Measurements from ENCODE around the gene ZCCHC2. TPM values are rescaled to one million over a fixed set of nuclear protein-coding genes. Genes with fewer than 3 reads are reported as not detected.

Gene ZCCHC2
- total and polyA plus RNA-seq, 2 of the 13 experiments (the other 11 are each of a cell fraction or from before 2014, with no cell fraction given) = 62.5 to 76.1 TPM

- Histone ChIP-seq H3K27ac (ENCODE audit: extremely low read length, insufficient read depth, low read length) (no peak overlapping the region), H3K4me1 (ENCODE audit: insufficient read depth, low read length) (no peaks in the 10 kb centered on the region), H4K20me1 (ENCODE audit: insufficient read depth, low read length) (no peaks in the 10 kb centered on the region; the same call in 1 of the 2 replicates), H3K4me3 (replicated peaks in 1 of 3; ENCODE audit: insufficient read depth in 1 of 3, low read depth in 2 of 3, low read length in 3 of 3) (no peak overlapping the region), H3K4me2 (ENCODE audit: low read depth, low read length) (no peak overlapping the region), H3K36me3 (replicated peaks in 1 of 2; ENCODE audit: control insufficient read depth in 1 of 2, insufficient read depth in 2 of 2, low read length in 2 of 2) (peaks cover 28 to 83% of the 10 kb centered on the region in 2 experiments), H3K27me3 (ENCODE audit: control insufficient read depth in 1 of 2, insufficient read depth in 2 of 2, low read length in 2 of 2) (no peaks in the 10 kb centered on the region), H3K9me3 (ENCODE audit: low read length) (no peaks in the 10 kb centered on the region), H2AFZ (ENCODE audit: low read length) (no peak overlapping the region), H3K9ac (ENCODE audit: insufficient read depth, low read depth, low read length) (no peak overlapping the region), H3K79me2 (ENCODE audit: insufficient read depth, low read length) (peaks cover 4% of the 10 kb centered on the region)
- BruUV-seq (replicated peaks) = no TSS peak
- ChIA-PET CTCF (ENCODE audit: low intra/inter-chr PET ratio, low total read pairs) (no interaction called here), POLR2A (no interaction called here)
- FAIRE-seq (no peak), ATAC-seq (no peak; the same call in 1 of the 3 replicates), DNase-seq (ENCODE audit: low spot score) (no peak)
- in situ Hi-C loops (cut with HindIII; ENCODE audit: extremely low pct_ligation_motif_present, low pct_unique_long_range_greater_than_20kb) = no loop called here
- TF ChIP-seq YEATS4 (CRISPR knock-in tag; IDR thresholded peaks at IDR 0.05; ENCODE audit: borderline replicate concordance) (no peak), KDM2A (CRISPR knock-in tag; IDR thresholded peaks at IDR 0.05; ENCODE audit: borderline replicate concordance, low read depth) (no peak)
- intact Hi-C loops (cut with micrococcal nuclease; ENCODE audit: unreplicated experiment) = no loop called here
- 95% methylated on average over 3 of the region's 3 CpGs for WGBS (ENCODE audit: low lambda C conversion rate)
Observed at GRCh38 chr18:62571648-62572047, 48.8 kb downstream of the ZCCHC2 start.

DNA sequence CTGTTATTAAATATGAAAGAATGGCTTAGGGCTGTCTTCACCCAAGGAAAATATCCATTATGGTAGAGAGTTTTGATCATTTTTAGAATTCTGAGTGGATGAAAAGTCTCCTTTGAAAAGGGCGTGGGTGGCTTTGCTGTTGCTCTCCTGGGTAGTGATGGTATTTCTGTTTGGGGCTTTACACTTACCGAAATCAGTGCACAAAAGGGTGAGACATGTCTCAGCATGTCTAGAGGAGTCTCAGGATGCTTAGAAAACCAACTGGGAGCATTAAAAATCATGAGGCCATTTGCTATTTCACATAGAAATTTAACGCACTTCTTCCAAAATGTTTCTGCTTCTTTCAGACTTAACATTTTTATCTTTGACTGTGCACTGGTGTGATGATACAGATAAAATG, 49.6 kb downstream of the ZCCHC2 start:
- no peak for FAIRE-seq
- no peak for DNase-seq (ENCODE audit: low spot score)
- Histone ChIP-seq H3K36me3 (replicated peaks in 1 of 2; ENCODE audit: control insufficient read depth in 1 of 2, insufficient read depth in 2 of 2, low read length in 2 of 2) (peaks cover 29 to 84% of the 10 kb centered on the region in 2 experiments), H3K27me3 (ENCODE audit: control insufficient read depth in 1 of 2, insufficient read depth in 2 of 2, low read length in 2 of 2) (no peaks in the 10 kb centered on the region), H4K20me1 (ENCODE audit: insufficient read depth, low read length) (no peaks in the 10 kb centered on the region; the same call in 1 of the 2 replicates), H3K27ac (ENCODE audit: extremely low read length, insufficient read depth, low read length) (no peak overlapping the region), H3K79me2 (ENCODE audit: insufficient read depth, low read length) (peaks cover 4% of the 10 kb centered on the region), H2AFZ (ENCODE audit: low read length) (no peak overlapping the region), H3K9me3 (ENCODE audit: low read length) (no peaks in the 10 kb centered on the region), H3K4me3 (replicated peaks in 1 of 3; ENCODE audit: insufficient read depth in 1 of 3, low read depth in 2 of 3, low read length in 3 of 3) (no peak overlapping the region), H3K4me2 (ENCODE audit: low read depth, low read length) (no peak overlapping the region), H3K9ac (ENCODE audit: insufficient read depth, low read depth, low read length) (no peak overlapping the region), H3K4me1 (ENCODE audit: insufficient read depth, low read length) (no peaks in the 10 kb centered on the region)
- no TSS peak for BruUV-seq (replicated peaks)
- 97% methylated on average over 3 of the region's 3 CpGs for whole genome bisulfite sequencing (ENCODE audit: low lambda C conversion rate)
- ATAC-seq = no peak
- CTCF ChIA-PET (ENCODE audit: low intra/inter-chr PET ratio, low total read pairs) = no interaction called here
- POLR2A ChIA-PET = no interaction called here
- intact Hi-C loops (cut with micrococcal nuclease; ENCODE audit: unreplicated experiment) (no loop called here), in situ Hi-C loops (cut with HindIII; ENCODE audit: extremely low pct_ligation_motif_present, low pct_unique_long_range_greater_than_20kb) (no loop called here)
- TF ChIP-seq HNRNPK (IDR thresholded peaks at IDR 0.05; ENCODE audit: low read depth, low read length, poor library complexity, severe bottlenecking) = no peak
- TF ChIP-seq ZNF280D (CRISPR knock-in tag; IDR thresholded peaks at IDR 0.05) = no peak
- no peak for TF ChIP-seq AGO1 (IDR thresholded peaks at IDR 0.05; ENCODE audit: low read depth, low read length, poor library complexity, severe bottlenecking)
- no peak for TF ChIP-seq STAT5B (CRISPR knock-in tag; IDR thresholded peaks at IDR 0.05)
- no peak for TF ChIP-seq MED1 (CRISPR knock-in tag; IDR thresholded peaks at IDR 0.05)
- TF ChIP-seq RBAK (CRISPR knock-in tag; IDR thresholded peaks at IDR 0.05) = no peak
- TF ChIP-seq ZBTB37 (CRISPR knock-in tag; IDR thresholded peaks at IDR 0.05) = no peak
- TF ChIP-seq ZFX (CRISPR knock-in tag; IDR thresholded peaks at IDR 0.05; ENCODE audit: low read depth) = no peak
- TF ChIP-seq ZSCAN31 (CRISPR knock-in tag; IDR thresholded peaks at IDR 0.05; ENCODE audit: low read depth) = no peak
- TF ChIP-seq ATF1 (CRISPR knock-in tag; IDR thresholded peaks at IDR 0.05) = no peak
- no peak for TF ChIP-seq CREBL2 (CRISPR knock-in tag; IDR thresholded peaks at IDR 0.05; ENCODE audit: borderline replicate concordance)
- no peak for TF ChIP-seq RXRA (CRISPR knock-in tag; IDR thresholded peaks at IDR 0.05)
- TF ChIP-seq MTA1 (CRISPR knock-in tag; IDR thresholded peaks at IDR 0.05; ENCODE audit: borderline replicate concordance) = no peak
